Ishikawa (cell line): Measurements from ENCODE around the gene HAGH.

Experiments
- CEBPB ChIP-seq: IDR thresholded peaks from 2 replicates; pipeline ENCODE4 v1.6.1; 2012
- CREB1 ChIP-seq: IDR thresholded peaks from 2 replicates; pipeline ENCODE4 v1.6.1; 2012; ENCODE audit warnings: low read depth
- EGR1 ChIP-seq: IDR thresholded peaks from 2 replicates; pipeline ENCODE4 v1.6.1; 2012
- EP300 ChIP-seq: IDR thresholded peaks from 2 replicates; pipeline ENCODE4 v1.6.1; 2012; ENCODE audit warnings: borderline replicate concordance
- FOXM1 ChIP-seq: IDR thresholded peaks from 2 replicates; pipeline ENCODE4 v1.6.1; 2012; ENCODE audit warnings: low read depth, borderline replicate concordance
- MAX ChIP-seq: IDR thresholded peaks from 2 replicates; pipeline ENCODE4 v1.6.1; 2012
- NFIC ChIP-seq: IDR thresholded peaks from 2 replicates; pipeline ENCODE4 v1.6.1; 2012
- RAD21 ChIP-seq: IDR thresholded peaks from 2 replicates; pipeline ENCODE4 v1.6.1; 2012; ENCODE audit warnings: low read depth
- TAF1 ChIP-seq: IDR thresholded peaks from 2 replicates; pipeline ENCODE4 v1.6.1; 2012; ENCODE audit warnings: low read depth, mild to moderate bottlenecking
- TCF12 ChIP-seq: IDR thresholded peaks from 2 replicates; pipeline ENCODE4 v1.6.1; 2012; ENCODE audit warnings: low read depth
- TEAD4 ChIP-seq: IDR thresholded peaks from 2 replicates; pipeline ENCODE4 v1.6.1; 2012
- YY1 ChIP-seq: IDR thresholded peaks from 2 replicates; pipeline ENCODE4 v1.6.1; 2012; ENCODE audit warnings: low read depth
- ZBTB7A ChIP-seq: IDR thresholded peaks from 2 replicates; pipeline ENCODE4 v1.6.1; 2012; ENCODE audit warnings: low read depth
- TF ChIP-seq, protein P1 (sequence below): IDR thresholded peaks from 2 replicates; pipeline ENCODE4 v1.6.1; 2012; ENCODE audit warnings: low read depth, mild to moderate bottlenecking
- TF ChIP-seq, protein P2 (sequence below): IDR thresholded peaks from 2 replicates; pipeline ENCODE4 v1.6.1; 2012

Gene HAGH

GRCh38 chr16:1778200-1779179 is 48.1 kb downstream of the HAGH start:
- TF ChIP-seq CEBPB = no peak
- TF ChIP-seq TCF12 = no peak
- TF ChIP-seq MAX = no peak
- TF ChIP-seq EGR1 = no peak
- TF ChIP-seq YY1 = no peak

DNA sequence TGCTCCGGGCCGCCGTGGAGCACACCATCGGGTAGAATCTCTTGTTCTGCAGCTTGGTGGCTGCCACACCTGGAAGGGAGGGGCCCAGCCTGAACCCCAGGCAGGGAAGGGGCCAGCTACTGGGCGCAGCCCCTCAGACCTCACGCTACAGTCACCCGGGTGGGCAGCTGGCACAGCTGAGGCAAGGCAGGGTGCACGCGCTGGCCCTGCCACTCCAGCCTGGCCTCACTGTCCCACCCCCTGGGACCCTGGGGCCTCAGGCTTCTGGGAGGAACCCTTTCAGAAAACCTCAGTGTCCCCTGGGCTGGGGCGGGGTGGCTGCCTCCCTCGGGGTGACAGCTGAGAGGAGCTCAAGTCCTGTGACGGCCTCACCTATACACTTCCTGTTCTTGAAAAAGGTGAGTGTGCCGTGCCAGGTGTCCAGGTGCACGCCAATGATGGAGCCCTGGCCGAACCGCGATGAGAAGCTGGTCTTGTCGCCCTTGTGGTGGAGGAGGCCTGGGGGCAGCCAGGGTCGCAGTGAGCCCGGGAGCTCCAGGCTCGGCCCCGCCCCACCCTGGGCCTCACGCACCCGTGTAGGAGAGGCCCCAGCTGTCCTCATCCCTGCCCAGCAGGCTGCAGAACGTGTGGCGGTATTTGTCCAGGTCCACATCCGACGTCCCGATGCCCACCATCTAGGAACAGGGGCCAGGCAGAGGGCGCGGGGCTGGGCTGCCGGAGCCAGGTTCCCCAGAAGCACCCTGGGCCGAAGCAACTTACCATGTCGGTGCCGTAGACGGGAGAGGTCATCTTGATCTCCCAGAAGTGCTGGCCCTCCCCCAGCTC is 49.0 kb downstream of the HAGH start:
- TF ChIP-seq, protein P1, sequence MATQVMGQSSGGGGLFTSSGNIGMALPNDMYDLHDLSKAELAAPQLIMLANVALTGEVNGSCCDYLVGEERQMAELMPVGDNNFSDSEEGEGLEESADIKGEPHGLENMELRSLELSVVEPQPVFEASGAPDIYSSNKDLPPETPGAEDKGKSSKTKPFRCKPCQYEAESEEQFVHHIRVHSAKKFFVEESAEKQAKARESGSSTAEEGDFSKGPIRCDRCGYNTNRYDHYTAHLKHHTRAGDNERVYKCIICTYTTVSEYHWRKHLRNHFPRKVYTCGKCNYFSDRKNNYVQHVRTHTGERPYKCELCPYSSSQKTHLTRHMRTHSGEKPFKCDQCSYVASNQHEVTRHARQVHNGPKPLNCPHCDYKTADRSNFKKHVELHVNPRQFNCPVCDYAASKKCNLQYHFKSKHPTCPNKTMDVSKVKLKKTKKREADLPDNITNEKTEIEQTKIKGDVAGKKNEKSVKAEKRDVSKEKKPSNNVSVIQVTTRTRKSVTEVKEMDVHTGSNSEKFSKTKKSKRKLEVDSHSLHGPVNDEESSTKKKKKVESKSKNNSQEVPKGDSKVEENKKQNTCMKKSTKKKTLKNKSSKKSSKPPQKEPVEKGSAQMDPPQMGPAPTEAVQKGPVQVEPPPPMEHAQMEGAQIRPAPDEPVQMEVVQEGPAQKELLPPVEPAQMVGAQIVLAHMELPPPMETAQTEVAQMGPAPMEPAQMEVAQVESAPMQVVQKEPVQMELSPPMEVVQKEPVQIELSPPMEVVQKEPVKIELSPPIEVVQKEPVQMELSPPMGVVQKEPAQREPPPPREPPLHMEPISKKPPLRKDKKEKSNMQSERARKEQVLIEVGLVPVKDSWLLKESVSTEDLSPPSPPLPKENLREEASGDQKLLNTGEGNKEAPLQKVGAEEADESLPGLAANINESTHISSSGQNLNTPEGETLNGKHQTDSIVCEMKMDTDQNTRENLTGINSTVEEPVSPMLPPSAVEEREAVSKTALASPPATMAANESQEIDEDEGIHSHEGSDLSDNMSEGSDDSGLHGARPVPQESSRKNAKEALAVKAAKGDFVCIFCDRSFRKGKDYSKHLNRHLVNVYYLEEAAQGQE = no peak
- TF ChIP-seq TAF1 (no peak), ZBTB7A (no peak), NFIC (no peak), MAX (no peak), EP300 (no peak), TCF12 (no peak), CEBPB (no peak), TEAD4 (no peak), EGR1 (no peak)

- TF ChIP-seq FOXM1 (no peak), MAX (no peak), TEAD4 (no peak), EP300 (no peak), EGR1 (no peak), TCF12 (no peak), CREB1 (no peak), CEBPB (no peak), ZBTB7A (no peak)
- TF ChIP-seq, protein P2, sequence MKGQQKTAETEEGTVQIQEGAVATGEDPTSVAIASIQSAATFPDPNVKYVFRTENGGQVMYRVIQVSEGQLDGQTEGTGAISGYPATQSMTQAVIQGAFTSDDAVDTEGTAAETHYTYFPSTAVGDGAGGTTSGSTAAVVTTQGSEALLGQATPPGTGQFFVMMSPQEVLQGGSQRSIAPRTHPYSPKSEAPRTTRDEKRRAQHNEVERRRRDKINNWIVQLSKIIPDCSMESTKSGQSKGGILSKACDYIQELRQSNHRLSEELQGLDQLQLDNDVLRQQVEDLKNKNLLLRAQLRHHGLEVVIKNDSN = no peak
These were observed 49.6 kb downstream of the HAGH start for GRCh38 chr16:1776991-1777374.

DNA sequence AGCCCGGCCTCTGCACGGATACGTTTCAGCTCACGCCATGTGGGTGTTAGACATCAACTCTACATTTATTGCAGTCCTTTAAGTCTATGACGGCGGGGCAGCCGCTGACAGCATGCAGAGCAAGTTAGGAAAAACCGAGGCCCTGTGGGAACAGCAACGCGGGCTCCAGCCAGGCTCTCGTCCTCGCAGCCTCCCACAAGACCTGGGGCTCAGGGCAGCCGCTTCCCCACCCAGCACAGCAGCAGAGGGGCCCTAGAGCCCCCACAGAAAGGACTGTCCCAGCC is 50.0 kb downstream of the HAGH start:
- no peak for TF ChIP-seq EGR1
- TF ChIP-seq, protein P2 = no peak
- no peak for TF ChIP-seq MAX
- TF ChIP-seq CREB1 = no peak
- no peak for TF ChIP-seq TEAD4
- TF ChIP-seq, protein P1 = no peak

DNA sequence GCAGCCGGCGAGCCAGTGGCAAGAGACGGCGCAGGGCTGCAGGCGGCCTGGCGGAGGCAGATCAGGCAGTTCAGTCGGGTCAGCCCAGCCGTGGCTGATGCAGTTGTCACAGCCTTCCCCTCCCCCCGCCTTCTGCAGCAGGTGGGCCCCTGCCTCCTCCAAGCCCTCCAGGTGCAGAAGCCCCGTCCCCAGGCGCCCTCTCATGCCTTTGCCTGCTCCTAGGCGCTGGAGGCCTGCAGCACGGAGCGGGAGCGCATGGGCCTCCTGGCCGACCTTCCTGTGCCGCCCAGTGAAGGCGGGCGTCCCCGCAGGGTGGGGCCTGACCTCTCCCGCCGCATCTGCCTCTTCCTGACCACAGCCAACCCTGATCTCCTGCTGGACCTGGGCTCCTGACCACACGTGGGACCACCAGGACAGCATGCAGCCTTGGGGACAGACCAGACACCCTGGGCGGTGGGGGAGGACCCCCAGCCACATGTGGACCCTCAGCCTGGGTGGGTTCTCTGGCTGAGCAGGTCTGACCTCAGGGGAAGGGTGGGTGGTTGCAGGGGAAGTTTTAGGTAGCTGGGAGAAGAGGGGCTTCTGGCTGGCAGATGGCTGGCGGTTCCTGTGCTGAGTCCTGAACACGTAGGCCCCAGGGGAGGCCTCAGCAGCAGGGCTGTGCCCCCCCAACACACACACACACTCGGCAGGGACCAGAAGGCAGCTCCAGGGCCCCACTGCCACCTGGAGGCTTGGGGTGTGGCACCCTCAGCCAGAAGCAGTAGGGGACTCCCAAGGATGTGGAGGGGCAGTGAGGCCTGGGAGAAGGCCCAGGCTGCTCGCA is 50.6 kb downstream of the HAGH start:
- TF ChIP-seq MAX = no peak
- TF ChIP-seq TAF1 = no peak
- no peak for TF ChIP-seq ZBTB7A
- TF ChIP-seq CEBPB = no peak
- TF ChIP-seq EP300 = no peak
- TF ChIP-seq, protein P1 = no peak
- TF ChIP-seq FOXM1 = no peak
- no peak for TF ChIP-seq EGR1
- no peak for TF ChIP-seq NFIC
- no peak for TF ChIP-seq RAD21
- no peak for TF ChIP-seq CREB1
- TF ChIP-seq TEAD4 = no peak
- TF ChIP-seq YY1 = no peak
- TF ChIP-seq, protein P2 = no peak
- TF ChIP-seq TCF12 = no peak
